ENCODE results near the gene TSR1.

DNA sequence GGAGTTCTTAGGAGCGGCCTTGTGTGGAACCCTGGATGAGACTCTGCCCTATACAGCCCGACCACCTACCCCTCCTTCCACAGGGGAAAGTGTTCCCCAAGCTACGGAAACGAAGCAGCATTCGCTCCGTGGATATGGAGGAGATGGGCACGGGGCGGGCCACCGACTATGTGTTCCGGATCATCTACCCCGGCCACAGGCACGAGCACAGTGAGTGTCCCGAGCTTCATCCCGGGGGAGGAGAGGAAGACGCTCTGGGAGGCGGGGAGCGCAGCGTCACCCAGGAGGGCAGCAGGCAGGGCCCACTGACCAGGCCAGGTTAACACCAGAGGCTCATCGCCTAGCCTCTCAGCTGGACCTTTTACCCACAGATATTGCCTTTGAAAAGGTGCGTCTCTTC lies 28.9 kb upstream of the TSR1 start:
- TF ChIP-seq CTCF (IDR thresholded peaks at IDR 0.05; ENCODE audit: insufficient read depth, low read length), result no peak
- TF ChIP-seq POLR2AphosphoS5 (IDR thresholded peaks at IDR 0.05; ENCODE audit: low read depth), result no peak
- TF ChIP-seq, protein P1, sequence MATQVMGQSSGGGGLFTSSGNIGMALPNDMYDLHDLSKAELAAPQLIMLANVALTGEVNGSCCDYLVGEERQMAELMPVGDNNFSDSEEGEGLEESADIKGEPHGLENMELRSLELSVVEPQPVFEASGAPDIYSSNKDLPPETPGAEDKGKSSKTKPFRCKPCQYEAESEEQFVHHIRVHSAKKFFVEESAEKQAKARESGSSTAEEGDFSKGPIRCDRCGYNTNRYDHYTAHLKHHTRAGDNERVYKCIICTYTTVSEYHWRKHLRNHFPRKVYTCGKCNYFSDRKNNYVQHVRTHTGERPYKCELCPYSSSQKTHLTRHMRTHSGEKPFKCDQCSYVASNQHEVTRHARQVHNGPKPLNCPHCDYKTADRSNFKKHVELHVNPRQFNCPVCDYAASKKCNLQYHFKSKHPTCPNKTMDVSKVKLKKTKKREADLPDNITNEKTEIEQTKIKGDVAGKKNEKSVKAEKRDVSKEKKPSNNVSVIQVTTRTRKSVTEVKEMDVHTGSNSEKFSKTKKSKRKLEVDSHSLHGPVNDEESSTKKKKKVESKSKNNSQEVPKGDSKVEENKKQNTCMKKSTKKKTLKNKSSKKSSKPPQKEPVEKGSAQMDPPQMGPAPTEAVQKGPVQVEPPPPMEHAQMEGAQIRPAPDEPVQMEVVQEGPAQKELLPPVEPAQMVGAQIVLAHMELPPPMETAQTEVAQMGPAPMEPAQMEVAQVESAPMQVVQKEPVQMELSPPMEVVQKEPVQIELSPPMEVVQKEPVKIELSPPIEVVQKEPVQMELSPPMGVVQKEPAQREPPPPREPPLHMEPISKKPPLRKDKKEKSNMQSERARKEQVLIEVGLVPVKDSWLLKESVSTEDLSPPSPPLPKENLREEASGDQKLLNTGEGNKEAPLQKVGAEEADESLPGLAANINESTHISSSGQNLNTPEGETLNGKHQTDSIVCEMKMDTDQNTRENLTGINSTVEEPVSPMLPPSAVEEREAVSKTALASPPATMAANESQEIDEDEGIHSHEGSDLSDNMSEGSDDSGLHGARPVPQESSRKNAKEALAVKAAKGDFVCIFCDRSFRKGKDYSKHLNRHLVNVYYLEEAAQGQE (IDR thresholded peaks at IDR 0.05; ENCODE audit: insufficient replicate concordance, low read depth), result no peak
- TF ChIP-seq SPI1 (IDR thresholded peaks at IDR 0.05; ENCODE audit: borderline replicate concordance, low read depth), result no peak

All from HL-60 (cell line).